ENCODE measurements around the gene CFAP46. TPM values are rescaled to one million over a fixed set of nuclear protein-coding genes. Genes with fewer than 3 reads are reported as not detected.
"Not testable (repeated sequence)": the region's sequence is repeated elsewhere in the genome, so short reads cannot be mapped to it uniquely, and the experiment has no call there.

Gene CFAP46
- total and polyA plus RNA-seq, 12 donors, result 0.36 to 1.9 (median 1.1) TPM

DNA sequence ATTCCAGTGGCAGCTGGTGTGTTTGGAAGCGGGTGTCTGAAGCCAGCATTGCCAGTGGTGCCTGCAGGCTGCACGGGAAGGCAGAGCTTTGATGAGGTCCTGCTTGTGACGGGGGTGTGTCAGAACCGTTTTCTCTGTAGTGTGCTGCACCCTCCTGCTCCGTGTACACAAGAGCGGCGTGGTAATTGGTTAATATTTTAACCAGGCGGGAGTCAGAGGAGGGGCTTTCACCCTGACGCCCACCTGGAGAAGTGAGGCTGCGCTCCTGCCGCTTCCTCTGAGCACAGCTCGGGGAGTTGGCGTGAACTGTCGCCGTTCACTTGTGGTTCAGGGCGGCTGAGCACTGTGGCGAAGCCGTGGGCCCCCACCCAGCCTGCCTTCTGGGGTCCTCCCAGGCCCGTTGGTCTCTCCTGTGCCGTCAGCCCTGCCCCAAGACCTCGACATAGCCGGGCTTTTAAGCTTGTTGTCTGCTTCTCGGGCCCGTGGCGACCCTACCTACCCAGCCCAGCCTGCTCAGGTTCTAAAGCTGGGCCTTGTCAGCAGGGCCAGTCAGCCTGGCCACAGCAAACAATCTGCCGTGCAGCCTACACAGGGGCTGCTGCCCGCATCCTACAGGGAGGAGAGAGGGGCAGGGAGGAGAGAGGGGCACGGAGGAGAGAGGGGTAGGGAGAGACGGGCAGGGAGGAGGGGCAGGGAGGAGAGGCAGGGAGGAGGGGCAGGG is 168.0 kb downstream of the CFAP46 start:
- no peaks in the 10 kb centered on the region for H3K9me3 ChIP-seq
- intact Hi-C loops (cut with DNase I), result no loop called here
- ATAC-seq, result no peak
- no peak overlapping the region for H3K4me3 ChIP-seq
- 86 to 89% methylated on average over 29 of the region's 29 CpGs for WGBS, 2 donors
- DNase-seq, result no peak
- H3K27ac ChIP-seq, result no peak overlapping the region
- no peaks in the 10 kb centered on the region for H3K27me3 ChIP-seq
- no peaks in the 10 kb centered on the region for H3K4me1 ChIP-seq
- peaks cover 0 to 66% (median 14%) of the 10 kb centered on the region in 9 donors for H3K36me3 ChIP-seq
- TF ChIP-seq, protein P1, sequence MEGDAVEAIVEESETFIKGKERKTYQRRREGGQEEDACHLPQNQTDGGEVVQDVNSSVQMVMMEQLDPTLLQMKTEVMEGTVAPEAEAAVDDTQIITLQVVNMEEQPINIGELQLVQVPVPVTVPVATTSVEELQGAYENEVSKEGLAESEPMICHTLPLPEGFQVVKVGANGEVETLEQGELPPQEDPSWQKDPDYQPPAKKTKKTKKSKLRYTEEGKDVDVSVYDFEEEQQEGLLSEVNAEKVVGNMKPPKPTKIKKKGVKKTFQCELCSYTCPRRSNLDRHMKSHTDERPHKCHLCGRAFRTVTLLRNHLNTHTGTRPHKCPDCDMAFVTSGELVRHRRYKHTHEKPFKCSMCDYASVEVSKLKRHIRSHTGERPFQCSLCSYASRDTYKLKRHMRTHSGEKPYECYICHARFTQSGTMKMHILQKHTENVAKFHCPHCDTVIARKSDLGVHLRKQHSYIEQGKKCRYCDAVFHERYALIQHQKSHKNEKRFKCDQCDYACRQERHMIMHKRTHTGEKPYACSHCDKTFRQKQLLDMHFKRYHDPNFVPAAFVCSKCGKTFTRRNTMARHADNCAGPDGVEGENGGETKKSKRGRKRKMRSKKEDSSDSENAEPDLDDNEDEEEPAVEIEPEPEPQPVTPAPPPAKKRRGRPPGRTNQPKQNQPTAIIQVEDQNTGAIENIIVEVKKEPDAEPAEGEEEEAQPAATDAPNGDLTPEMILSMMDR (IDR thresholded peaks at IDR 0.05), result no peak

DNA sequence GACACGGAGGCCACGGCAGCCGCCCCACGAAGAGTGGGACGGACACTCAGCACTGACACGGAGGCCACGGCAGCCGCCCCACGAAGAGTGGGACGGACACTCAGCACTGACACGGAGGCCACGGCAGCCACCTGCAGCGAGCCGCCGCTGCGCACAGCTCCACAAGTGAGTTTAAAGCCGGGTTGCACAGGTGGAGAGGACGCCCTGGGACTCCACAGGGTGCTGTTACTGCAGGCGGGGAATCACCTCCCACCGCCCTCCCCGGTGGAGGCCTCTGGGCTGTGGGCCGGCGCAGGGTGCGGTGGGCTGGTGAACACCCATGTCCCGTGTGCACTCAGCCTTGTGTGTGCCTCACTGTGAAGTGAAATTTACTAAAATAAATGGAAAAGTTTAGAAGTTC is 169.6 kb downstream of the CFAP46 start:
- WGBS, 2 donors, result 95 to 98% methylated on average over 19 to 20 of the region's 25 CpGs
- H3K27me3 ChIP-seq; H3K4me1 ChIP-seq; DNase-seq; H3K4me3 ChIP-seq; H3K9me3 ChIP-seq; ATAC-seq; intact Hi-C loops (cut with DNase I); H3K27ac ChIP-seq: not testable (repeated sequence)
- peaks cover 0 to 63% (median 4%) of the 10 kb centered on the region in 9 donors for H3K36me3 ChIP-seq

DNA sequence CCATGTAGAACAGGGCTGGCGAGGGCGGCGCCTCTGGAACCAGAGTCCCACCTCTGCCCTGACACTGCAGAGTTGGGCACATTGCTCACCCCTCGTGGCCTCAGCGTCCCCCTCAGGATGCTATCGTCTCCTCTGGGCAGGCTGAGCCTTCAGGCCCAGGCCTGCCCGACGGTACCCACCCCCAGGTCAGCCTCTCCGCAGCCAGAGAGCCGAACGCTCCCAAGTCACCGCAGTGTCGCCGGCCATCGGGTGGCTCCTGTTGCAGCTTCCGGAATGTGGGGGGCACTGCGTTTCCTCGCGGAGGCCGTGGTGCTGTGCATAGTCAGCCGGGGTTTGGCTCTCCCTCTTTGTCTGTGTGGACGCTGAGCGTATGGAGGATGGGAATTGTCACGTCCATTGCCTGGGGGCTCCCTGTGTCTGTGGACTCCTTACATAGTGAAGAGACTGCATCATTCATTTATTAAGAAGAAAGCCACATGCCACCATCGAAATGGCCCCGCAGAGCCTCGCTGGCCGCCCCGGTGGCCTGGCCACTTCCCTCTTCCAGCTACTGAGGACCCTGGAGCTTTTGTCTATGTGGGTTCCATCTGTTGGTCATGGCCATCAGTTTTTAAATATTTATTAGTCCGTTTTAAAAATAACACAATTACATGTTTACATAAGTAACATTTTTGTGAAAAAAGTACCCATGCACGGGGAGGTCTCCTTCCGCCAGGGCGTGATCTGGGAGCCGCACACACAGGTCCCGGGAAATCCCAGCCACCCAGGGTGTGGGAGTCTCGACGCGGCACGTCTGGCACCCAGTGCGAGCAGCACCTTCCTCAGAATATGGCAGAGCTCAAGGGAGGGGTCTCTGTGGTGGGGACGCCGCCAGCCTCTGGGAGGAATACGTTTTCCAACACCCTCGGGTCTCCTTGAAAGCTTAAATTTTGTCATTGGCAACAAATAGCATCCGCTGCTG is 172.0 kb downstream of the CFAP46 start:
- 97% methylated on average over 45 of the region's 45 CpGs for WGBS, 2 donors
- intact Hi-C loops (cut with DNase I), result no loop called here
- Histone ChIP-seq H3K27me3 (no peaks in the 10 kb centered on the region), H3K36me3 (peaks cover 0 to 56% (median 0%) of the 10 kb centered on the region in 9 donors), H3K4me3 (no peak overlapping the region), H3K4me1 (no peaks in the 10 kb centered on the region), H3K9me3 (peaks cover 0 to 4% (median 0%) of the 10 kb centered on the region in 11 donors), H3K27ac (no peak overlapping the region)
- ATAC-seq (peak in 1 of 8 donors; percentile 26), DNase-seq (no peak)
- TF ChIP-seq, protein P1 (IDR thresholded peaks at IDR 0.05), result no peak

DNA sequence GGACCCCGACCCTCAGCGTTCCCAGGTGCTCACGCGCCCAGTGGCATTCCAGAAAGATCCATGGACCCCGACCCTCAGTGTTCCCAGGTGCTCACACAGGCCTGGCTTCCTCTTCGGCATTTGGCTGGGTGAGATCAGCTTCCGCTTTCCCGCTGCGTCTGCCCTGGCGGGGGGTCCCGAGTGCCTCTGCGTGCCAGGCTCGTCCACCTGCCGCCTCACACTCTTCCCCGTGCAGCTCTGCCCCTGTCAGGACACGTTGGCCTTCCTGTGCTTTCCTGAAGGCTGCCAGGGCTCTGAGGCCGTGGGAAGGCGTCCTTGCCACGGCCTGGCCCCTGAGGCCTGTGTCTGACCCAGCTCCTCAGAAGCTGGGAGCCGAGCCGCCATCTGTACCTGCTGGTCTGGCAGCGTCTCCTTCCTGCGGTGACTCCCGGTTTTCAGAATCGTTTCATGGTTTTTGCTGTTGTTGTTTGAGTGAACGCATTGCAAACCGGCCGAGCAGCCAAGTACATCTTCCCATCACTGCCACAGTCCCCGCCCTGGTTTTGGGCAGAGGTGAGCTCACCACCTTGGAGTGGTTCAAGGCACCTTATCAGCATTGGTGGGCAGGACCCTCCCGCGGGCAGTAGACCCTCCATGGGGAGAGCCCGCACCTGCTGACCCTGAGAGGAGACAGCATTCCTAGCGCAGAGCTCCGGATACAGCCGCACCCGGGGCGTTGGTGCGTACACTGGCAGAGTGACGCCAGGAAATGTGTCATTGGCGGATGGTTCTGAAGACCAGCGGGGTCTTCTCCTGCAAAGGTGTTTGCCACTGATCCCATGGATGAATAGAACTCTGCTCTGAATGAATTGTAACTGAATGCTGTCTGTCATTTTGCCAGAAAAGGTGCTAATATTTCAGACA is 173.8 kb downstream of the CFAP46 start:
- ATAC-seq (no peak), DNase-seq (no peak)
- H3K36me3 ChIP-seq, result peaks cover 0 to 51% (median 0%) of the 10 kb centered on the region in 9 donors
- TF ChIP-seq, protein P1 (IDR thresholded peaks at IDR 0.05), result no peak
- WGBS, 2 donors, result 97 to 98% methylated on average over 41 of the region's 41 CpGs
- H3K9me3 ChIP-seq, result peaks cover 0 to 4% (median 0%) of the 10 kb centered on the region in 11 donors
- intact Hi-C loops (cut with DNase I), result no loop called here
- H3K27me3 ChIP-seq, result no peaks in the 10 kb centered on the region
- no peak overlapping the region for H3K4me3 ChIP-seq
- no peaks in the 10 kb centered on the region for H3K4me1 ChIP-seq
- no peak overlapping the region for H3K27ac ChIP-seq
